ENCODE results near the gene DPY19L1. TPM values are rescaled to one million over a fixed set of nuclear protein-coding genes. Genes with fewer than 3 reads are reported as not detected.
"Not testable (repeated sequence)": the region's sequence is repeated elsewhere in the genome, so short reads cannot be mapped to it uniquely, and the experiment has no call there.

The DPY19L1 gene
- total RNA-seq, 1 experiment from 2014 or later: 32.8 TPM

DNA sequence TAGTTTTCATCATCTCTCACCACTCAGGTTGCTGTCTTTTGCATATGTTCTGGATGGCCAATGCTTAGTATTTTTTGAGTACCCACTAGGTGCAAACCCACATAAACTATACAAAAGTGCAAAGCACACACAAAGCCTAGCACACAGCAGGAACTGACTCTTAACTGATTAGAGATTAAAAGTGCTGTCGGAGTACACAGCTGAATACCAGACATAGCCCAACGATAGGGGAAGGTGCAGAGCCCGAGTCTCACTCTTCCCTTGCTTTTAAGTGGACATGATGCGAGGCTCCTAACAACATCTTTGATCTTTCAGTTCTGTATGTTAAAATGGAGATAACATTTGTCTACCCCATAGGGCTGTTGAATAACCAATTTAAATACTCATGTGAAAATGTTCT lies 90.8 kb downstream of the DPY19L1 start:
- TF ChIP-seq EZH2 (IDR thresholded peaks at IDR 0.05; ENCODE audit: low read depth): no peak
- TF ChIP-seq, protein P1, sequence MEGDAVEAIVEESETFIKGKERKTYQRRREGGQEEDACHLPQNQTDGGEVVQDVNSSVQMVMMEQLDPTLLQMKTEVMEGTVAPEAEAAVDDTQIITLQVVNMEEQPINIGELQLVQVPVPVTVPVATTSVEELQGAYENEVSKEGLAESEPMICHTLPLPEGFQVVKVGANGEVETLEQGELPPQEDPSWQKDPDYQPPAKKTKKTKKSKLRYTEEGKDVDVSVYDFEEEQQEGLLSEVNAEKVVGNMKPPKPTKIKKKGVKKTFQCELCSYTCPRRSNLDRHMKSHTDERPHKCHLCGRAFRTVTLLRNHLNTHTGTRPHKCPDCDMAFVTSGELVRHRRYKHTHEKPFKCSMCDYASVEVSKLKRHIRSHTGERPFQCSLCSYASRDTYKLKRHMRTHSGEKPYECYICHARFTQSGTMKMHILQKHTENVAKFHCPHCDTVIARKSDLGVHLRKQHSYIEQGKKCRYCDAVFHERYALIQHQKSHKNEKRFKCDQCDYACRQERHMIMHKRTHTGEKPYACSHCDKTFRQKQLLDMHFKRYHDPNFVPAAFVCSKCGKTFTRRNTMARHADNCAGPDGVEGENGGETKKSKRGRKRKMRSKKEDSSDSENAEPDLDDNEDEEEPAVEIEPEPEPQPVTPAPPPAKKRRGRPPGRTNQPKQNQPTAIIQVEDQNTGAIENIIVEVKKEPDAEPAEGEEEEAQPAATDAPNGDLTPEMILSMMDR (conservative IDR thresholded peaks at IDR 0.05): no peak
- no peak for DNase-seq
- no peaks in the 10 kb centered on the region for H3K9me2 ChIP-seq (ENCODE audit: insufficient read depth)
- no peaks in the 10 kb centered on the region for H3K4me1 ChIP-seq (replicated peaks; ENCODE audit: insufficient read depth)
- H3K4me2 ChIP-seq: no peak overlapping the region
- CTCF ChIA-PET: no interaction called here
- no peak overlapping the region for H3K4me3 ChIP-seq
- no peaks in the 10 kb centered on the region for H3K36me3 ChIP-seq (ENCODE audit: low read depth)
- no TSS peak for BruUV-seq (replicated peaks)
- H3K9me3 ChIP-seq (ENCODE audit: insufficient read depth, low read depth): no peaks in the 10 kb centered on the region
- no peak overlapping the region for H3K27ac ChIP-seq
- no peaks in the 10 kb centered on the region for H3K79me2 ChIP-seq (ENCODE audit: low read depth)
- intact Hi-C loops (cut with micrococcal nuclease; ENCODE audit: unreplicated experiment): loop anchor here (5.0 kb wide), 1 partner anchor 91 kb away; the partner anchor contains the start of gene DPY19L1
- H3F3A ChIP-seq (ENCODE audit: insufficient read depth, low read depth): no peaks in the 10 kb centered on the region
- no peaks in the 10 kb centered on the region for H4K20me1 ChIP-seq (ENCODE audit: insufficient read depth)
- POLR2A ChIA-PET (ENCODE audit: unreplicated experiment): no interaction called here
- no peak overlapping the region for H2AFZ ChIP-seq
- H3K27me3 ChIP-seq (ENCODE audit: insufficient read depth, low read depth): no peaks in the 10 kb centered on the region

DNA sequence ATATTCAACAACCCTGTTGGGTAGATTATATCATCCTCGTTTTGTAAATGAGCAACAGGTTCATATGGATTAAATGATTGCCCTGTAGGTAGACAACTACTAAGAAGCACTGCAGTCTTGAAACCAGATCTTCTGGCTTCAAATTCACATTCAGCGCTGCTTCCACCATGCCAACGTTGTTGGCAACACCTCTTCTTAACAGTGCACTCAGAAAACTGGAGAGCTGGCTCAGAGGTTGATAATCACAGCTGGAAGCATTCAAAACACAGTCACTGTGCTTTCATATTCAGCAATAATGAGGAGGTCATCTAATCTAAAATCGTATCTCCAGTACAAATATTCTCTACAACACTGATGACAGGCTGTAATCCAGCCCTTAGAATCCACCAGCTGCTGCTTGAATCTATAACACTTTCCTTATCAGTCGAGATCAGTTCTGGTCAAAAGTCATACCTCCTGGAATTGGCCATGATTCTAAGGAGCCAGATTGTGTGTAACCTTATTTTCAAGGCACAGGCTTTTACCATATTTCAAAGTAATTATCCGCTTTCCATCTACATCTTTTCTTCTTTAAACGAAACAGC lies 91.3 kb downstream of the DPY19L1 start:
- H3K9me3 ChIP-seq (ENCODE audit: insufficient read depth, low read depth); BruUV-seq (replicated peaks); H3K27ac ChIP-seq; H3K4me2 ChIP-seq; DNase-seq; CTCF ChIA-PET; H3K36me3 ChIP-seq (ENCODE audit: low read depth); H3K27me3 ChIP-seq (ENCODE audit: insufficient read depth, low read depth); H3K79me2 ChIP-seq (ENCODE audit: low read depth); H4K20me1 ChIP-seq (ENCODE audit: insufficient read depth); H3K4me3 ChIP-seq; H3K4me1 ChIP-seq (replicated peaks; ENCODE audit: insufficient read depth); POLR2A ChIA-PET (ENCODE audit: unreplicated experiment); H3K9me2 ChIP-seq (ENCODE audit: insufficient read depth); H3F3A ChIP-seq (ENCODE audit: insufficient read depth, low read depth); H2AFZ ChIP-seq: not testable (repeated sequence)
- intact Hi-C loops (cut with micrococcal nuclease; ENCODE audit: unreplicated experiment): loop anchor here (5.0 kb wide), 1 partner anchor 91 kb away; the partner anchor contains the start of gene DPY19L1

DNA sequence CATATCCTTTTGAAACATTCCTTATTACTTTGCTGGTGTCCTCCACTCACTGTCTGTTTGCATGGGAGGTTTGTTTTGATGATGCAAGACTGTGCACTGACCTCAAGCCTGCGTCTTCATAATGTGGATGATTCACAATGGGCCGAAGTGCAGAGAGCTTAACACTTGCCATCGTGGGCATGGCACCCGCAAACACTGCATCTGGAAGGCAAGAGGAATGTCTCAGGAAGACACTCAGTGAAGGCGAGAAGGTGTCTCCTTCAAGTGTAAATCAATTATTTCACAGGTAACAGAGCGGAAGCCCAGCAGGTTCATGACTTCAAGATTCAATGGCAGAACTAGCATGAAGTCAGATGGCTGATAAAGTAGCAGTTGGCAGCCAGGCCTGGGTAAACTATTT lies 98.1 kb downstream of the DPY19L1 start:
- intact Hi-C loops (cut with micrococcal nuclease; ENCODE audit: unreplicated experiment): no loop called here
- no peak overlapping the region for H3K4me3 ChIP-seq
- no peaks in the 10 kb centered on the region for H3K4me1 ChIP-seq (replicated peaks; ENCODE audit: insufficient read depth)
- no peaks in the 10 kb centered on the region for H3K79me2 ChIP-seq (ENCODE audit: low read depth)
- BruUV-seq (replicated peaks): no TSS peak
- H3K36me3 ChIP-seq (ENCODE audit: low read depth): no peaks in the 10 kb centered on the region
- H3K4me2 ChIP-seq: no peak overlapping the region
- H2AFZ ChIP-seq: no peak overlapping the region
- no peaks in the 10 kb centered on the region for H3K9me3 ChIP-seq (ENCODE audit: insufficient read depth, low read depth)
- no peaks in the 10 kb centered on the region for H3F3A ChIP-seq (ENCODE audit: insufficient read depth, low read depth)
- TF ChIP-seq, protein P1 (conservative IDR thresholded peaks at IDR 0.05): no peak
- TF ChIP-seq EZH2 (IDR thresholded peaks at IDR 0.05; ENCODE audit: low read depth): no peak
- H3K9me2 ChIP-seq (ENCODE audit: insufficient read depth): no peaks in the 10 kb centered on the region
- ChIA-PET CTCF (no interaction called here), POLR2A (ENCODE audit: unreplicated experiment) (no interaction called here)
- H3K27ac ChIP-seq: no peak overlapping the region
- no peak for DNase-seq
- H4K20me1 ChIP-seq (ENCODE audit: insufficient read depth): no peaks in the 10 kb centered on the region
- no peaks in the 10 kb centered on the region for H3K27me3 ChIP-seq (ENCODE audit: insufficient read depth, low read depth)

DNA sequence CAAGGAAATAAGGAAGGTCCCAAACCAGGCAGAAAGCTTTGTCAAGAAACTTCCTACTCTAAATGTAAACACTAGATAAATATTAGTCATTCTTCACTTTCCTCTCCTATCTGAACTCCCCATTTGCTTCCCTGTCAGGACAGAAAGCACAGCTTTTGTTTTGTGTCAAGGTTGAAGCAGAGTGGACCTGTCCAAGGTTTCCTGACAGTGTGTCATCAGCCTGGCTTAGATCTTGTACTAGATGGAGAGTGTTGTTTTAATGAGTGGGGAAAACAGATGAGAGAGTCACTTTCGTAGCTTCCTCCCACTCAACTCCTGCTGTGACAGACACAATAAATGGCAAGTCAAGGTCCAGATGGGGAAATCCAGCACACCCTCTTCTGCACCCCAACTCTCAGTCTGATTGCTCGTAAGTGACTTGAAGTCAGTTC lies 101.5 kb downstream of the DPY19L1 start:
- H3K4me2 ChIP-seq; intact Hi-C loops (cut with micrococcal nuclease; ENCODE audit: unreplicated experiment); CTCF ChIA-PET; H2AFZ ChIP-seq; H4K20me1 ChIP-seq (ENCODE audit: insufficient read depth); H3K36me3 ChIP-seq (ENCODE audit: low read depth); BruUV-seq (replicated peaks); H3F3A ChIP-seq (ENCODE audit: insufficient read depth, low read depth); DNase-seq; H3K79me2 ChIP-seq (ENCODE audit: low read depth); H3K27me3 ChIP-seq (ENCODE audit: insufficient read depth, low read depth); H3K9me3 ChIP-seq (ENCODE audit: insufficient read depth, low read depth); H3K27ac ChIP-seq; H3K4me1 ChIP-seq (replicated peaks; ENCODE audit: insufficient read depth); H3K9me2 ChIP-seq (ENCODE audit: insufficient read depth); H3K4me3 ChIP-seq; POLR2A ChIA-PET (ENCODE audit: unreplicated experiment): not testable (repeated sequence)

All from PC-9 (cell line).